A673 (cell line): ENCODE measurements around the gene CLIC5.

ENCODE experiments used
- CTCF ChIP-seq: fragments of 300-800, 200-600 bp; sonication (generic); conservative IDR thresholded peaks from 2 replicates; pipeline ENCODE4 v1.5.1; 2017; ENCODE audit warnings: low read depth, mild to moderate bottlenecking, antibody characterized with exemption, low read length, moderate library complexity, mixed read lengths
- EZH2 ChIP-seq: fragments of 200-600 bp; sonication (generic); IDR thresholded peaks from 2 replicates; pipeline ENCODE4 v1.6.1; 2017; ENCODE audit warnings: borderline replicate concordance, low read depth, mild to moderate bottlenecking, mixed read lengths, antibody characterized with exemption, low read length; ENCODE audit not compliant: poor library complexity, severe bottlenecking

DNA sequence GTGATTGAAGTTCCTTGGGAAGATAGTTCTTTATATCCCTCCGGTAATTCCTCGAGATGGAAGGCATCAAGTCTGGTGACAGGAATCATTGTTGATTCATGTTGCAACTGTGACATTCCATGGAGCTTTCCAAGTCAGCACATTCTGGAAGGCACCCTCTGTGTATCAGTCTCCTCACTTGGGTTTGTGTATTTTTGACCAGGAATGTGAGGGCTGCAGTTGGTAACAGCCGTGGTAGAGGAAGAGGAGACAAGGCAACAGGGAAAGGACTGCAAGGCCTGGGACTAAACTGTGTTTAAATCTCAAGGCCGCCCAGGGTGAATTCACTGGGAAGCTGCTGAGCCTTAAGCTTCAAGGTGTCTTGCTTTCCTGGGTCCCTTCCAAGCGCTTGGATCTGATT lies 99.0 kb downstream of the CLIC5 start:
- TF ChIP-seq CTCF = no peak
- no peak for TF ChIP-seq EZH2
